PC-9 (cell line): ENCODE measurements around the gene DBF4B. TPM values are rescaled to one million over a fixed set of nuclear protein-coding genes. Genes with fewer than 3 reads are reported as not detected.
A peak's percentile ranks its signal among the peaks of the same experiment; 100 is the strongest.

ENCODE experiments used
- BruUV-seq: library from RNA; stranded (reverse); fragments of 400-500 nt; replicated peaks from 2 replicates; lab custom pipeline; 2021; lab: Mats Ljungman, UMichigan
- CTCF ChIA-PET: fragments of 300-600 bp; sonication (Branson Sonifier 250); formaldehyde crosslinking; loops from one replicate; lab custom pipeline; 2022; ENCODE audit warnings: antibody characterized with exemption; lab: Charles Lee
- POLR2A ChIA-PET: fragments of 300-600 bp; sonication (Branson Sonifier 250); formaldehyde crosslinking; loops from one replicate; lab custom pipeline; 2022; ENCODE audit warnings: antibody characterized with exemption; ENCODE audit not compliant: unreplicated experiment; lab: Charles Lee
- DNase-seq, 2 experiments: peaks; one replicate each; pipeline versions ENCODE4 v3.0.0 to v3.0.0-alpha.2; 2015 to 2022; ENCODE audit warnings: mixed read lengths in 1 of 2
- H2AFZ ChIP-seq: fragments of 200-600 bp; sonication (generic); 2 replicates; pipeline ENCODE4 v1.8.1; 2017; ENCODE audit warnings: antibody characterized with exemption
- H3F3A ChIP-seq: fragments of 200-600 bp; sonication (generic); 2 replicates; pipeline ENCODE4 v1.8.1; 2017; ENCODE audit warnings: antibody characterized with exemption, mild to moderate bottlenecking, low read depth; ENCODE audit not compliant: insufficient read depth
- H3K27ac ChIP-seq: fragments of 200-600 bp; sonication (generic); 2 replicates; pipeline ENCODE4 v1.6.1; 2016; ENCODE audit warnings: mixed run types
- H3K27me3 ChIP-seq: fragments of 200-600 bp; sonication (generic); 2 replicates; pipeline ENCODE4 v1.6.1; 2016; ENCODE audit warnings: low read depth, mixed run types; ENCODE audit not compliant: insufficient read depth
- H3K36me3 ChIP-seq: fragments of 200-600 bp; sonication (generic); 2 replicates; pipeline ENCODE4 v1.6.1; 2016; ENCODE audit warnings: low read depth, mixed run types
- H3K4me1 ChIP-seq: fragments of 200-600 bp; sonication (generic); replicated peaks from 2 replicates; pipeline ENCODE4 v1.6.1; 2016; ENCODE audit warnings: mixed run types; ENCODE audit not compliant: insufficient read depth
- H3K4me2 ChIP-seq: fragments of 200-600 bp; sonication (generic); 2 replicates; pipeline ENCODE4 v1.6.1; 2017; ENCODE audit warnings: mixed run types
- H3K4me3 ChIP-seq: fragments of 200-600 bp; sonication (generic); 2 replicates; pipeline ENCODE4 v1.6.1; 2016; ENCODE audit warnings: mixed run types
- H3K79me2 ChIP-seq: fragments of 200-600 bp; sonication (generic); 2 replicates; pipeline ENCODE4 v1.6.1; 2017; ENCODE audit warnings: low read depth, mixed run types
- H3K9me2 ChIP-seq: fragments of 200-600 bp; sonication (generic); 2 replicates; pipeline ENCODE4 v1.8.1; 2017; ENCODE audit warnings: mild to moderate bottlenecking; ENCODE audit not compliant: insufficient read depth
- H3K9me3 ChIP-seq: fragments of 200-600 bp; sonication (generic); 2 replicates; pipeline ENCODE4 v1.8.1; 2016; ENCODE audit warnings: low read depth; ENCODE audit not compliant: insufficient read depth
- H4K20me1 ChIP-seq: fragments of 200-600 bp; sonication (generic); 2 replicates; pipeline ENCODE4 v1.8.1; 2017; ENCODE audit not compliant: insufficient read depth
- EZH2 ChIP-seq: fragments of 200-600 bp; sonication (generic); IDR thresholded peaks from 2 replicates; pipeline ENCODE4 v1.8.0; 2017; ENCODE audit warnings: antibody characterized with exemption, low read depth
- intact Hi-C: fragments of 100-400 bp; cut with micrococcal nuclease; formaldehyde crosslinking; loops from one replicate; pipeline ENCODE4 v1.10.0; 2022; ENCODE audit not compliant: unreplicated experiment
- total RNA-seq: library from RNA; stranded (reverse); gene quantifications from 2 replicates; pipeline ENCODE4 v1.2.3, GENCODE V29; 2021
- TF ChIP-seq, protein P1 (sequence below): fragments of 200-600 bp; sonication (generic); conservative IDR thresholded peaks from 2 replicates; pipeline ENCODE4 v1.6.1; 2017; ENCODE audit warnings: mixed run types, antibody characterized with exemption, mild to moderate bottlenecking, moderate library complexity

DBF4B gene
- total RNA-seq, 1 experiment from 2014 or later: 33.3 TPM

DNA sequence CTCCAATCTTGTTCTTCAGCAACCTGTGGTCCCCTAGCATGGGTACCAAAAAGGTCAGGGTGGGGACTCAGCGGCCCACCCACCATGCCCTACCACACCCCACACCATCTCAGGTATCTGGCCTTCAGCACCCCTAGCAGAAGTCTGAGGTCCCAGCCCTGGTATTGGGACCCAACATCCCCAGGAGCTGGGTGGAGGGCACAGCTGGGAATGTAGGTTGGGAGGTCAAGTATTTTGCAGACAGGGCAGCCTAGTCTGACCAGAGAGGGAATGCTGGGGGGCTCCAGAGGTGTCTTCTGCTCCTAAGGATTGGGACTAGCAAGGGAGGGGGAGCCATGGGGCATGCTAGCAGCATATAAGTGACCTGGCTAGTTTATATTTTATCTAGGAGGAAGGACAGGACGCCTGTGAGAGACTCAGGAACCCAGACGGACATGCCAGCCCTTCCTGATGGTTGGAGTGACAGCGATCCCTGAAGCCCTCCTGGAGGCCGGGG lies 49.5 kb downstream of the DBF4B start:
- no peak for TF ChIP-seq EZH2
- TF ChIP-seq, protein P1, sequence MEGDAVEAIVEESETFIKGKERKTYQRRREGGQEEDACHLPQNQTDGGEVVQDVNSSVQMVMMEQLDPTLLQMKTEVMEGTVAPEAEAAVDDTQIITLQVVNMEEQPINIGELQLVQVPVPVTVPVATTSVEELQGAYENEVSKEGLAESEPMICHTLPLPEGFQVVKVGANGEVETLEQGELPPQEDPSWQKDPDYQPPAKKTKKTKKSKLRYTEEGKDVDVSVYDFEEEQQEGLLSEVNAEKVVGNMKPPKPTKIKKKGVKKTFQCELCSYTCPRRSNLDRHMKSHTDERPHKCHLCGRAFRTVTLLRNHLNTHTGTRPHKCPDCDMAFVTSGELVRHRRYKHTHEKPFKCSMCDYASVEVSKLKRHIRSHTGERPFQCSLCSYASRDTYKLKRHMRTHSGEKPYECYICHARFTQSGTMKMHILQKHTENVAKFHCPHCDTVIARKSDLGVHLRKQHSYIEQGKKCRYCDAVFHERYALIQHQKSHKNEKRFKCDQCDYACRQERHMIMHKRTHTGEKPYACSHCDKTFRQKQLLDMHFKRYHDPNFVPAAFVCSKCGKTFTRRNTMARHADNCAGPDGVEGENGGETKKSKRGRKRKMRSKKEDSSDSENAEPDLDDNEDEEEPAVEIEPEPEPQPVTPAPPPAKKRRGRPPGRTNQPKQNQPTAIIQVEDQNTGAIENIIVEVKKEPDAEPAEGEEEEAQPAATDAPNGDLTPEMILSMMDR: no peak
- H3F3A ChIP-seq: peaks cover 3% of the 10 kb centered on the region; the same call in 1 of the 2 replicates

DNA sequence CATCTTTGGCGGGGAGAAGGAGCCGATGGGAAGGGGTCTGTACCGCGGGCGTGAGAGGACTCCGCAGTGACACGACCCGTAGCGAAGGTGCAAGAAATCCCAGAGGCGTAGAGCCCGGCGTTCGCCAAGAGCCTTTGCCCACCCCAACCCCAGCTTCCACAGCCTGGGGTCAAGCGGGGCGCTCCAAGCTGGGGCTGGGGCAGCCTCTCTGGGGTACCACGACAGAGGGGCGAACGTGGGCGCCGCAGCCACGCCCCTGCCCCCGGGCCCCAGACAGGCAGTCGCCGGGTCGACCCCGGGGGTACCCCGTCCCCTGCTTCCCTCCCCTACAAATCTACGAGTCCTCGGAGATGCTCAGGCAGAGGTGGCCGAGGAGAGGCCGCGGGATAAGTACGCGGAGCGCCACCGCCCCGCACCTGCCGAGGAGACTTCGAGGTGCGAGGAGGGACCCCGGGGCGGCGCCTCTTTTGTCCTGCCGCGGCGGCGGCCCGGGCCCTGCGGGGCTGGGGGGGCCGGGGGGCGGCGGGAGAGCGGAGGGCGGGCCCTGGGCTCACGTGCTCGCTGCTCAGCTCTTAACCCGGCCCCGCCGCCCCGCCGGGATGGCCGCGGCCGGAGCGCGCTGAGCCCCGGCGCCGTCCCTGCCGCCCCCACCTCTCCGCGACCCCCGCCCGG lies 50.1 kb downstream of the DBF4B start, which contains the start of gene ADAM11:
Gene ADAM11 (plus strand): TSS at position 575 of the 672 bp plus-strand sequence. CDS start 212 bp downstream, outside the sequence.
- BruUV-seq: no TSS peak
- POLR2A ChIA-PET: no interaction called here
- no peak within 1 kb of the TSS for H2AFZ ChIP-seq

More for the DNA sequence above, 49.5 kb downstream of the DBF4B start:
- Histone ChIP-seq H2AFZ (no peak overlapping the region), H3K4me2 (no peak overlapping the region), H3K9me2 (no peaks in the 10 kb centered on the region), H3K27ac (no peak overlapping the region), H3K27me3 (peaks cover 28% of the 10 kb centered on the region), H3K4me1 (no peaks in the 10 kb centered on the region), H3K4me3 (no peak overlapping the region), H3K9me3 (no peaks in the 10 kb centered on the region), H3K36me3 (no peaks in the 10 kb centered on the region), H3K79me2 (no peaks in the 10 kb centered on the region), H4K20me1 (no peaks in the 10 kb centered on the region)
- BruUV-seq: no TSS peak
- DNase-seq: no peak
- ChIA-PET POLR2A (no interaction called here), CTCF (no interaction called here)
- intact Hi-C loops: no loop called here

GRCh38 chr17:44759086-44759915 lies 50.8 kb downstream of the DBF4B start:
- H3K4me3 ChIP-seq: peak overlapping the region; percentile 46
- intact Hi-C loops: no loop called here

More for the DNA sequence above, 50.1 kb downstream of the DBF4B start, which contains the start of gene ADAM11:
- peak within 1 kb of the TSS; percentile 69 for H3K4me2 ChIP-seq
- no peak for TF ChIP-seq EZH2
- TF ChIP-seq, protein P1: no peak
- no peaks in the 10 kb centered on the region for H3K9me2 ChIP-seq
- H3K27ac ChIP-seq: no peak within 1 kb of the TSS
- H3K79me2 ChIP-seq: no peaks in the 10 kb centered on the region
- no peaks in the 10 kb centered on the region for H3K36me3 ChIP-seq
- no peaks in the 10 kb centered on the region for H3K9me3 ChIP-seq
- no peaks in the 10 kb centered on the region for H3K4me1 ChIP-seq
- no peaks in the 10 kb centered on the region for H4K20me1 ChIP-seq
- CTCF ChIA-PET: no interaction called here
- H3K27me3 ChIP-seq: peaks cover 28% of the 10 kb centered on the region
- intact Hi-C loops: no loop called here
- no peak for DNase-seq
- peak within 1 kb of the TSS; percentile 46 for H3K4me3 ChIP-seq
- peaks cover 4% of the 10 kb centered on the region; the same call in 1 of the 2 replicates for H3F3A ChIP-seq

More at GRCh38 chr17:44759086-44759915, 50.8 kb downstream of the DBF4B start:
- CTCF ChIA-PET: no interaction called here
- no peaks in the 10 kb centered on the region for H4K20me1 ChIP-seq
- H3K9me2 ChIP-seq: no peaks in the 10 kb centered on the region
- no peaks in the 10 kb centered on the region for H3K9me3 ChIP-seq
- H3K4me2 ChIP-seq: peak overlapping the region; percentile 69
- no peaks in the 10 kb centered on the region for H3K36me3 ChIP-seq
- no peaks in the 10 kb centered on the region for H3K4me1 ChIP-seq
- no peak for DNase-seq
- TF ChIP-seq, protein P1: no peak
- TF ChIP-seq EZH2: 0 out of 2 replicates have a peak, but pooled peaks have one; percentile 73
- H3K27ac ChIP-seq: no peak overlapping the region
- H3K27me3 ChIP-seq: peaks cover 28% of the 10 kb centered on the region
- H3F3A ChIP-seq: peaks cover 4% of the 10 kb centered on the region; the same call in 1 of the 2 replicates
- no peaks in the 10 kb centered on the region for H3K79me2 ChIP-seq
- no TSS peak for BruUV-seq
- no peak overlapping the region for H2AFZ ChIP-seq
- POLR2A ChIA-PET: interaction anchor here (0.7 kb wide), 1 partner anchor 288 kb away, joined by 3 read pairs; no protein-coding TSS in a partner anchor
